ENCODE data around the gene CENPO. TPM values are rescaled to one million over a fixed set of nuclear protein-coding genes. Genes with fewer than 3 reads are reported as not detected.
"Not testable (repeated sequence)": the region's sequence is repeated elsewhere in the genome, so short reads cannot be mapped to it uniquely, and the experiment has no call there.

Gene CENPO
- total RNA-seq, 1 donor from 2014 or later = 3.7 TPM

- intact Hi-C loops (cut with DNase I) = no loop called here
- DNase-seq (ENCODE audit: low spot score) (peak; percentile 55), ATAC-seq (peak; percentile 6)
These were observed 39.9 kb downstream of the CENPO start for GRCh38 chr2:24832931-24833701.

- ATAC-seq (no peak), DNase-seq (ENCODE audit: low spot score) (no peak)
- intact Hi-C loops (cut with DNase I) = no loop called here
These were observed 40.9 kb downstream of the CENPO start for GRCh38 chr2:24833821-24834732.

GRCh38 chr2:24834733-24835395 is 41.6 kb downstream of the CENPO start:
- ATAC-seq (no peak), DNase-seq (ENCODE audit: low spot score) (no peak)
- intact Hi-C loops (cut with DNase I) = no loop called here

DNA sequence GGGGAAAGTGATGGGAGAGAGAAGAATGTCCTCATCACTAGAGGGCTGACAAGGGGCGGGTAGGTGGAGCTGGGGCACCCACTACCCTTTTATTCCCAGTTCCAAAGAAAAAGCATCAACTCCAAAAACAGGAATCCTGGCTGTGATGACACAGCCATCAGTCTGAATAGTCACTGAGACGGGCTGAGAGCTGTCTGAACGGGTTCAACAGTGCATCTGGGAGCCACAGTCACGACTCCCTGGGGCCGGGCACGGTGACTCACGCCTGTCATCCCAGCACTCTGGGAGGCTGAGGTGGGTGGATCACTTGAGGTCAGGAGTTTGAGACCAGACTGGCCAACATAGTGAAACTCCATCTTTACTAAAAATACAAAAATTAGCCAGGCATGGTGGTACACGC is 42.2 kb downstream of the CENPO start:
- ATAC-seq; intact Hi-C loops (cut with DNase I); DNase-seq (ENCODE audit: low spot score): not testable (repeated sequence)

DNA sequence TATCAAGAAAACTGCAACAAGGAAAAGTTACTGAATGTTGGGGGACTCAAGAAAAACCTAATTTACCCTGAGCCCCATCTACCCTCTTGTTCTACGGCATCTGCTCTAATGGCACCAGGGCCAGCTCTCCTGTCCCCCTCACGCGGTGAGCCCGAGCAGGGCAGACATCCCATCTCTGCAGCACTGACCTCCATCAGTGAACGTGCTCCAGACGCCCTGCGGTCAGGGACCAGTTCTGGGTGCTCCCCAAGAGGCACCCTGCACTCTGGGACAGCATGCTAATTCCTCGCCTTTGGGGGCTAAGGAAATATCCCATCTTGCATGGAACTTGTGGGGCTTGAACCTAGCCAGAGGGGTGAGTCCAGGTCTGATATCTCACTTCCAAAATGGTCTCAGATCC is 43.0 kb downstream of the CENPO start:
- intact Hi-C loops (cut with DNase I) = no loop called here
- DNase-seq (ENCODE audit: low spot score) (no peak), ATAC-seq (no peak)

DNA sequence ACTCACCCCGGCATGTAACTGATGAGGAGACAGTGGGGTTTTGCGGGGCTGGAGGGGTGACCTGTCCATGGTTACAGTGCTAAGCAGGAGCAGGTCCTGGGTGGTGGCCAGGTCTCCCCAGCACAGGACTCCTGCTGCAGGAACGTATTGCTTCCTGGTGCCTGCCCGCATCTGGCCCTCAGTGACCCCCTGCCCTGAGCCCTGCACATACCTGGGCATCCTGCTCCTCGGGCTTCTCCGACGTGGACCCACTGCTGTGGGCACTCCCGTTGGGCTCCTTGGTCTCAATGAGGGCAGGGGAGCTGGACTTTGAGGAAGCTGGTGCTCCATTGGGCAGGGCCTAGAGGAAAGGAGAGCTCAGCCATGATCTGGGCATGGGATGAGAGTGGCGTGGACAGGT is 43.5 kb downstream of the CENPO start:
- DNase-seq (ENCODE audit: low spot score) = no peak
- ATAC-seq = no peak
- intact Hi-C loops (cut with DNase I) = no loop called here

GRCh38 chr2:24837996-24838513 is 44.8 kb downstream of the CENPO start:
- ATAC-seq (no peak), DNase-seq (ENCODE audit: low spot score) (no peak)
- intact Hi-C loops (cut with DNase I) = no loop called here

DNA sequence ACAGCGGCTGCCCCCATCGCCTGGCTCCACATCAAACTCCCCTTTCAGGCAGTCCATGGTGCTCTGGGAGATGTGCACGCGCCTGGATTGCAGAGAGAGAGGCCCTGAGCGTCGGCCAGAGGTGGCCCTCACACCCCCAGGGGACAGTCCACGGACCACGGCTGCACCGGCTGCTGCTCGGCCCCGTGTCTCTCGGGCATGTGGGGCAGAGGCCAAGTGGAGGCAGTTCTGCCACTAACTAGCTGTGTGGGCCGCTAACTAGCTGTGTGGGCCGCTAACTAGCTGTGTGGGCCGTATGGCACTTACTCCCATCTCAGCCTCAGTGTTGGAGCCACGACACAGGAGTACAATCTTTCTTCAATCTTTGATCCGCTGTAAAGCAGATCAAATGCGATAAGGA is 45.3 kb downstream of the CENPO start:
- intact Hi-C loops (cut with DNase I) = no loop called here
- no peak for DNase-seq (ENCODE audit: low spot score)
- no peak for ATAC-seq

GRCh38 chr2:24839729-24840128 is 46.5 kb downstream of the CENPO start:
- intact Hi-C loops (cut with DNase I) = no loop called here
- peak; percentile 53 for DNase-seq (ENCODE audit: low spot score)
- no peak for ATAC-seq

GRCh38 chr2:24840164-24840869 is 47.1 kb downstream of the CENPO start:
- no peak for DNase-seq (ENCODE audit: low spot score)
- ATAC-seq = no peak
- intact Hi-C loops (cut with DNase I) = no loop called here

GRCh38 chr2:24840962-24841945 is 48.0 kb downstream of the CENPO start:
- peak; percentile 55 for DNase-seq (ENCODE audit: low spot score)
- intact Hi-C loops (cut with DNase I) = no loop called here
- ATAC-seq = no peak

DNA sequence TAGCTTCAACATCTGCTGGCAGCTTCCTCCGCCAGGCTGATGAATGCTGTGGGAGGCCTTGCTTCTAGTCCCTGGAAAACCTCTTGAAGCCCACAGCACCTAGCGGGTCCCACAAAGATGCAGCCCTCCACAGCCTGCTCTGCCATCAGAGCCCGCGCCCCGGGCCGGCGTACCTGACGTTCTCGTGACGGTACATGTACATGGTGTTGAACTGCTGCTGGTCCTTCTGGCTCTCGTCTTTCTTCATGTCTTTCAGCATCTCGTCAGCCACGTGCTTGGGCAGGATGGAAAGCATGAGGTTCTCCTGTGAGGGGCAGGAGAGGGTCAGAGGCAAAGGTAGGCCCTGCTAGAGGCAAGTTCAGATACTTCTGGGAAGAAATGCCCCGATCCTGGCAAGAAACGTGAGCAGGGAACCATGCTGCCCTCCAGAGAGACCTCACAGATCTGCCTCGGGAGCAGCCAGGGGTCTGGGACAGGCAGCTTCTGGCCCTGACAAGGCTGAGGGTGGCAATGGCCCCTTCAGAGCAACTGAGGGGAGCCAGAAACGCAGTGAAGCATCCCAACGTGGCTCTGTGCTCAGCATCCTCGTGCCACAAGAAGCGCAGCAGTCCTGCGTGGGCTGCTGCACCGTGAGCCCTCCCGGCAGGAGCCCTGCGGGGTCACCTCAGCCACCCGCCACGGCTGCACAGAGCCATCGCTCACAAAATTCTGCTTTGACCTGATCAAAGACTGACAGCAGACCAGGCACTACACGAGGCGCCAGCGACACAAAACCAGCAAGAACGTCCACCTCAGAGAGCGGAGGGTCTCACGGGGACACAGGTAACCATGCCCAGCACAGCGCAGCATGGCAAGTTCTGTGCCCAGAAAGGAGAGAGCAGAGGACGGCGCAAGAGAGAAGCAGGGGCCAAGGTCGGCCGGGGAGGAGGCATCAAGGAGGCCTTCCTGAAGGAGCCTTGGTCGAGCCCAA is 49.1 kb downstream of the CENPO start:
- ATAC-seq = no peak
- peak; percentile 57 for DNase-seq (ENCODE audit: low spot score)
- intact Hi-C loops (cut with DNase I) = no loop called here

DNA sequence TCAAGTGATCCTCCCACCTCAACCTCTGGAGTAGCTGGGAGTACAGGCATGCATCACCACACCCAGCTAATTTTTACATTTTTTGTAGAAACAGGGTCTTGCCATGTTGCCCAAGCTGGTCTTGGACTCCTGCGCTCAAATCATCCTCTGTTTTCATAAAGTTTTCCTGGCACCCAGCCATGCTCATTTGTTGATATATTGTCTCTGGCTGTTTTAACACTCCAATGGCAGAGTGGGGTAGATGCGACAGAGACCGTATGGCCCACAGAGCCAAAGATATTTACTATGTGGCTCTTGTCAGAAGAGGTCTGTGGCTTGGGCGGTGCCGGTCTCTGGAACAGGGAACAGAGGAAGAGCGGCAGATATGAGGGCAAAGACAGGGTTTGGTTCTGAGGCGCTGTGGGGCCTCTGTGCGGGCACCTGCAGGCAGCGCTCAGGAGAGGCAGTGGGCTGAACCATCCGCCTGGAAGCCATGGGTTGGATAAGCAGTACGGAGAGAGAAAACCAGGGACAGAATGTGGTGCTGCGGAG is 50.2 kb downstream of the CENPO start:
- no peak for ATAC-seq
- no peak for DNase-seq (ENCODE audit: low spot score)
- intact Hi-C loops (cut with DNase I) = no loop called here

DNA sequence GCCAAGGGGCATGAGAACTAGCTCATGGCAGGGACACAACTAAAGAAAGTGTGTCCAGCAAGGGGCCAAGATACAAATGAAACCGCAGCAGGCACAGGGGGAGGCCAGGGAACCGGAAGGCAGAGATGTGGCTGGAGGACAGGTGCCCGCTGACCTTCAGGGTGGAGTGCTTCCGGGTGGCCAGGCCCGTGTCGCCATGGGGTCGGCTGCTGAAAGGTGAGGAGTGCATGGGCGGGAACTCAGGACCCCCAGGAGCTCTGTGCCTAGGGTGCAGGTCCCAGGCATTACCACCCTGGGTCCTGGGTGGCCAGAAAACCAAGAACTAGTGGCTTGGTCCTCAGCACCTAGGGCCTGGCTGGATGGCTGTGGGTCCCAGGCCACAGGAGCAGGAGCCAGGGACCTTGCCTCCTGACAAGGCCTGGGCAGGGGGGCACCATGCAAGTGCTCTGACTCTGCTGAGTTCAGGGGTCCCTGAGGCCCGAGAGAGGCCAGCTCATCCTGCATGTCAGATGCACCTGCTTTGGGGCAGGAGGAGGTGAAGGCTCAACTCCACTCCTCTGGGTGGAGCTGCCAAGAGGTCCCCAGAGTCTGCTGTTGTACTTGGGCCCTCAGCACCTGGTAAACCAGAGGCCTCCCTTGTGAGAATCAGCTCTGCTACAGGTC is 50.9 kb downstream of the CENPO start:
- ATAC-seq (no peak), DNase-seq (ENCODE audit: low spot score) (no peak)
- intact Hi-C loops (cut with DNase I) = no loop called here

- DNase-seq (ENCODE audit: low spot score) = no peak
- no peak for ATAC-seq
- intact Hi-C loops (cut with DNase I) = no loop called here
These were observed 52.5 kb downstream of the CENPO start for GRCh38 chr2:24845691-24846090.

GRCh38 chr2:24850944-24851343 is 57.7 kb downstream of the CENPO start:
- no peak for DNase-seq (ENCODE audit: low spot score)
- intact Hi-C loops (cut with DNase I) = no loop called here
- ATAC-seq = peak; percentile 19
